K562 treated with DMSO at 1 percent for 12 hours (cell line): Measurements from ENCODE around the gene MANBA. TPM values are rescaled to one million over a fixed set of nuclear protein-coding genes. Genes with fewer than 3 reads are reported as not detected.

Experiments used
- total RNA-seq: library from RNA; unstranded; fragments of 300-600 nt; gene quantifications from 2 replicates; pipeline ENCODE4 v1.2.3, GENCODE V29; 2022; ENCODE audit not compliant: insufficient read depth

Gene MANBA
- 10.0 and 26.5 TPM in 2 replicates for total RNA-seq

GRCh38 chr4:102760645-102761295 is at the start of gene MANBA:
MANBA (minus strand) TSS chr4:102760968; CDS start chr4:102760894, 74 bp downstream.

Other genes with a start within 250 kb of the MANBA start
- gene UBE2D3, start 66.6 kb upstream of the MANBA start, total RNA-seq, result 109 and 199 TPM in 2 replicates
- 33.2 and 49.2 TPM in 2 replicates for gene CISD2, start 108.0 kb upstream of the MANBA start, total RNA-seq